WTC11 (cell line): Measurements from ENCODE around the gene SHBG. TPM values are rescaled to one million over a fixed set of nuclear protein-coding genes. Genes with fewer than 3 reads are reported as not detected.

Experiments used
- ATAC-seq: fragments of 200-7000 bp; cut with Tn5 transposase; 2 replicates; pipeline ENCODE4 v1.10.0; 2021; ENCODE audit warnings: mild to moderate bottlenecking, moderate library complexity
- CTCF ChIA-PET: fragments of 300-600 bp; sonication (Branson Sonifier 250); formaldehyde crosslinking; loops from one replicate; lab custom pipeline; 2021; ENCODE audit warnings: antibody characterized with exemption; lab: Charles Lee
- POLR2A ChIA-PET: fragments of 350-600 bp; sonication (Branson Sonifier 250); formaldehyde crosslinking; loops from one replicate; lab custom pipeline; 2021; ENCODE audit warnings: antibody characterized with exemption; lab: Charles Lee
- DNase-seq: peaks from one replicate; pipeline ENCODE4 v3.0.0; 2021; ENCODE audit warnings: low spot score
- H3K27ac Mint-ChIP-seq: 2 replicates; pipeline ENCODE4 v1.8.0; 2021; ENCODE audit warnings: mixed read lengths
- H3K27me3 Mint-ChIP-seq: 2 replicates; pipeline ENCODE4 v1.8.0; 2021; ENCODE audit warnings: low read depth, mild to moderate bottlenecking, moderate library complexity, mixed read lengths
- H3K36me3 Mint-ChIP-seq: 2 replicates; pipeline ENCODE4 v1.8.0; 2021; ENCODE audit warnings: mixed read lengths
- H3K4me1 Mint-ChIP-seq: 2 replicates; pipeline ENCODE4 v1.8.0; 2022; ENCODE audit warnings: mixed read lengths
- H3K4me3 Mint-ChIP-seq: 2 replicates; pipeline ENCODE4 v1.8.0; 2021; ENCODE audit warnings: mild to moderate bottlenecking, moderate library complexity, mixed read lengths
- H3K9me3 Mint-ChIP-seq: 2 replicates; pipeline ENCODE4 v1.8.0; 2021; ENCODE audit warnings: mixed read lengths
- ATF6 ChIP-seq: sonication (generic); formaldehyde crosslinking; IDR thresholded peaks from 2 replicates; pipeline ENCODE4 v1.8.1; 2023; ENCODE audit warnings: mild to moderate bottlenecking, missing genetic modification reagents
- CBFB ChIP-seq: sonication (generic); formaldehyde crosslinking; IDR thresholded peaks from 2 replicates; pipeline ENCODE4 v1.8.1; 2022; ENCODE audit warnings: mild to moderate bottlenecking, low read depth, missing genetic modification reagents
- EMX1 ChIP-seq: fragments of 250-450 bp; sonication (Bioruptor Pico); IDR thresholded peaks from 2 replicates; pipeline ENCODE4 v1.8.0; 2021; ENCODE audit warnings: mild to moderate bottlenecking
- GTF2I ChIP-seq: fragments of 250-450 bp; sonication (Bioruptor Pico); conservative IDR thresholded peaks from 2 replicates; pipeline ENCODE4 v1.4.0; 2021; ENCODE audit warnings: mild to moderate bottlenecking
- IRF2 ChIP-seq: sonication (generic); formaldehyde crosslinking; IDR thresholded peaks from 2 replicates; pipeline ENCODE4 v1.8.0; 2022; ENCODE audit warnings: low read depth, missing genetic modification reagents, borderline replicate concordance
- MYBL2 ChIP-seq: sonication (generic); formaldehyde crosslinking; IDR thresholded peaks from 2 replicates; pipeline ENCODE4 v1.8.1; 2023; ENCODE audit warnings: mild to moderate bottlenecking, moderate library complexity, missing genetic modification reagents
- NFATC4 ChIP-seq: fragments of 250-450 bp; sonication (Bioruptor Pico); IDR thresholded peaks from 2 replicates; pipeline ENCODE4 v1.9.0; 2021; ENCODE audit warnings: mild to moderate bottlenecking
- NFYB ChIP-seq: sonication (generic); formaldehyde crosslinking; conservative IDR thresholded peaks from 2 replicates; pipeline ENCODE4 v1.8.0; 2022; ENCODE audit warnings: low read depth, missing genetic modification reagents
- SMAD3 ChIP-seq: sonication (generic); formaldehyde crosslinking; IDR thresholded peaks from 2 replicates; pipeline ENCODE4 v1.8.0; 2022; ENCODE audit warnings: missing genetic modification reagents, mild to moderate bottlenecking, borderline replicate concordance
- SOX15 ChIP-seq: fragments of 250-450 bp; sonication (Bioruptor Pico); IDR thresholded peaks from 2 replicates; pipeline ENCODE4 v1.9.0; 2021; ENCODE audit warnings: mild to moderate bottlenecking
- TEAD1 ChIP-seq: sonication (generic); formaldehyde crosslinking; IDR thresholded peaks from 2 replicates; pipeline ENCODE4 v1.8.0; 2022; ENCODE audit warnings: mild to moderate bottlenecking, missing genetic modification reagents
- ZMAT4 ChIP-seq: fragments of 250-450 bp; sonication (Bioruptor Pico); IDR thresholded peaks from 2 replicates; pipeline ENCODE4 v1.9.0; 2021; ENCODE audit warnings: mild to moderate bottlenecking
- total RNA-seq: library from RNA; stranded (reverse); gene quantifications from 3 replicates; pipeline ENCODE4 v1.2.3, GENCODE V29; 2021
- TF ChIP-seq, protein P1 (sequence below): sonication (generic); formaldehyde crosslinking; IDR thresholded peaks from 2 replicates; pipeline ENCODE4 v1.8.0; 2022; ENCODE audit warnings: mild to moderate bottlenecking, missing genetic modification reagents
- TF ChIP-seq, protein P2 (sequence below): sonication (generic); formaldehyde crosslinking; IDR thresholded peaks from 2 replicates; pipeline ENCODE4 v1.8.1; 2023; ENCODE audit warnings: mild to moderate bottlenecking, moderate library complexity, missing genetic modification reagents
- TF ChIP-seq, protein P3 (sequence below): sonication (generic); formaldehyde crosslinking; IDR thresholded peaks from 2 replicates; pipeline ENCODE4 v1.8.1; 2022; ENCODE audit warnings: mild to moderate bottlenecking, missing genetic modification reagents, moderate library complexity, borderline replicate concordance
- TF ChIP-seq, protein P4 (sequence below): sonication (generic); formaldehyde crosslinking; IDR thresholded peaks from 2 replicates; pipeline ENCODE4 v1.8.0; 2022; ENCODE audit warnings: mild to moderate bottlenecking, missing genetic modification reagents
- TF ChIP-seq, protein P5 (sequence below): fragments of 250-450 bp; sonication (Bioruptor Pico); conservative IDR thresholded peaks from 2 replicates; pipeline ENCODE4 v1.9.0; 2021; ENCODE audit warnings: mild to moderate bottlenecking
- TF ChIP-seq, protein P6 (sequence below): sonication (generic); formaldehyde crosslinking; IDR thresholded peaks from 2 replicates; pipeline ENCODE4 v1.8.1; 2023; ENCODE audit warnings: mild to moderate bottlenecking, missing genetic modification reagents, borderline replicate concordance

Gene SHBG
- total RNA-seq, 1 experiment from 2014 or later = 0.83 TPM

DNA sequence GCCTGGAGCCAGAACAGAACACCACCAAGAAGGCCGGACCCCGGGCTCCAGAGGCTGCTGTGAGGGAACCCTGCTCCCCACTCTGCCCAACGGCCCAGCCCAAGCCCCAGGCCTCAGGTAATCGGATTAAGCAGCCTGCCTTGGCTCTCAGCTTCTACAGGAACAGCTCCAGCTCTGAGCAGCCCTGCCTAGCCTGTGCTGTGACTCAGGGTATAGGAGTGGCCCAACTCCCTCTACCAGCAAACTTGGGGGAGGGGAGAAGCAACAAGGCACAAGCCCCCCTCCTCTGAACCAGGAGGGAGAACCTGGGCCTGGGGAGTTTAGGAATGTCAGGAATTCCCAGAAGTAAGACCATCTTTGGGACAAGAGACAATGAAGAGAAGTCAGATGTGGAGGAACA is 39.2 kb upstream of the SHBG start (continued):
- no peak for TF ChIP-seq SMAD3 (CRISPR knock-in tag)
- TF ChIP-seq GTF2I (CRISPR knock-in tag) = no peak
- no peak for TF ChIP-seq TEAD1 (CRISPR knock-in tag)
- no peak for TF ChIP-seq ZMAT4
- TF ChIP-seq NFATC4 (CRISPR knock-in tag) = no peak
- TF ChIP-seq, protein P1, sequence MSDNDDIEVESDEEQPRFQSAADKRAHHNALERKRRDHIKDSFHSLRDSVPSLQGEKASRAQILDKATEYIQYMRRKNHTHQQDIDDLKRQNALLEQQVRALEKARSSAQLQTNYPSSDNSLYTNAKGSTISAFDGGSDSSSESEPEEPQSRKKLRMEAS (CRISPR knock-in tag) = no peak

DNA sequence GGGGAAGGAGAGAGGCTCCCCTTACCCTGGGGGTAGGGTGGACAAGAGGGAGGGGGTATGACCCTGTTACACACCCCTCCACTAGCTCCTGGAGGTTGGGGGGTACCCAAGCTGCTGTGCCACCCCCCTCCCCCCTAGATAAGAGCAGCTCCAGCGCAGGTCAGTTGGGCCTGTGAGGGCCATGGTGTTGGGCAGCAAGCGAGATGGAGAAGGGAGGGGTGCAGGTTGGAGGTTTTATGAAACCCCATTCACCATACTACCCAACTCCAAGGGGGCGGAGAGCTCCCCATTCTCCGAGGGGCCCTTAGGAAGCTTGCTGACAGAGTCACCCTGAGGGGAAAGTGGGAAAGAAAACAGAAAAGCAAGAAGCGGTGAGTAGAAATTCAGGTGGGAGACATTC is 38.3 kb upstream of the SHBG start:
- peak overlapping the region; percentile 97 for H3K27ac Mint-ChIP-seq
- POLR2A ChIA-PET = interaction anchor here (4.6 kb wide), 1 partner anchor 96 kb away, joined by 41 read pairs; the partner anchor contains the start of genes TP53 and WRAP53
- no peak overlapping the region; the same call in 1 of the 2 replicates for H3K4me3 Mint-ChIP-seq
- DNase-seq (no peak), ATAC-seq (no peak)
- H3K9me3 Mint-ChIP-seq = no peaks in the 10 kb centered on the region
- H3K4me1 Mint-ChIP-seq = peaks cover 30% of the 10 kb centered on the region
- CTCF ChIA-PET = no interaction called here
- no peaks in the 10 kb centered on the region for H3K27me3 Mint-ChIP-seq
- peaks cover 54% of the 10 kb centered on the region for H3K36me3 Mint-ChIP-seq
- TF ChIP-seq NFYB (no peak), IRF2 (no peak), SOX15 (CRISPR knock-in tag) (no peak), TEAD1 (CRISPR knock-in tag) (no peak), CBFB (CRISPR knock-in tag) (no peak), EMX1 (CRISPR knock-in tag) (no peak), ATF6 (CRISPR knock-in tag) (no peak), MYBL2 (CRISPR knock-in tag) (no peak)
- TF ChIP-seq, protein P2, sequence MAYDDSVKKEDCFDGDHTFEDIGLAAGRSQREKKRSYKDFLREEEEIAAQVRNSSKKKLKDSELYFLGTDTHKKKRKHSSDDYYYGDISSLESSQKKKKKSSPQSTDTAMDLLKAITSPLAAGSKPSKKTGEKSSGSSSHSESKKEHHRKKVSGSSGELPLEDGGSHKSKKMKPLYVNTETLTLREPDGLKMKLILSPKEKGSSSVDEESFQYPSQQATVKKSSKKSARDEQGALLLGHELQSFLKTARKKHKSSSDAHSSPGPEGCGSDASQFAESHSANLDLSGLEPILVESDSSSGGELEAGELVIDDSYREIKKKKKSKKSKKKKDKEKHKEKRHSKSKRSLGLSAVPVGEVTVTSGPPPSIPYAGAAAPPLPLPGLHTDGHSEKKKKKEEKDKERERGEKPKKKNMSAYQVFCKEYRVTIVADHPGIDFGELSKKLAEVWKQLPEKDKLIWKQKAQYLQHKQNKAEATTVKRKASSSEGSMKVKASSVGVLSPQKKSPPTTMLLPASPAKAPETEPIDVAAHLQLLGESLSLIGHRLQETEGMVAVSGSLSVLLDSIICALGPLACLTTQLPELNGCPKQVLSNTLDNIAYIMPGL (CRISPR knock-in tag) = no peak
- TF ChIP-seq, protein P3, sequence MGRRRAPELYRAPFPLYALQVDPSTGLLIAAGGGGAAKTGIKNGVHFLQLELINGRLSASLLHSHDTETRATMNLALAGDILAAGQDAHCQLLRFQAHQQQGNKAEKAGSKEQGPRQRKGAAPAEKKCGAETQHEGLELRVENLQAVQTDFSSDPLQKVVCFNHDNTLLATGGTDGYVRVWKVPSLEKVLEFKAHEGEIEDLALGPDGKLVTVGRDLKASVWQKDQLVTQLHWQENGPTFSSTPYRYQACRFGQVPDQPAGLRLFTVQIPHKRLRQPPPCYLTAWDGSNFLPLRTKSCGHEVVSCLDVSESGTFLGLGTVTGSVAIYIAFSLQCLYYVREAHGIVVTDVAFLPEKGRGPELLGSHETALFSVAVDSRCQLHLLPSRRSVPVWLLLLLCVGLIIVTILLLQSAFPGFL = no peak
- TF ChIP-seq, protein P1 (CRISPR knock-in tag) = no peak
- TF ChIP-seq, protein P4, sequence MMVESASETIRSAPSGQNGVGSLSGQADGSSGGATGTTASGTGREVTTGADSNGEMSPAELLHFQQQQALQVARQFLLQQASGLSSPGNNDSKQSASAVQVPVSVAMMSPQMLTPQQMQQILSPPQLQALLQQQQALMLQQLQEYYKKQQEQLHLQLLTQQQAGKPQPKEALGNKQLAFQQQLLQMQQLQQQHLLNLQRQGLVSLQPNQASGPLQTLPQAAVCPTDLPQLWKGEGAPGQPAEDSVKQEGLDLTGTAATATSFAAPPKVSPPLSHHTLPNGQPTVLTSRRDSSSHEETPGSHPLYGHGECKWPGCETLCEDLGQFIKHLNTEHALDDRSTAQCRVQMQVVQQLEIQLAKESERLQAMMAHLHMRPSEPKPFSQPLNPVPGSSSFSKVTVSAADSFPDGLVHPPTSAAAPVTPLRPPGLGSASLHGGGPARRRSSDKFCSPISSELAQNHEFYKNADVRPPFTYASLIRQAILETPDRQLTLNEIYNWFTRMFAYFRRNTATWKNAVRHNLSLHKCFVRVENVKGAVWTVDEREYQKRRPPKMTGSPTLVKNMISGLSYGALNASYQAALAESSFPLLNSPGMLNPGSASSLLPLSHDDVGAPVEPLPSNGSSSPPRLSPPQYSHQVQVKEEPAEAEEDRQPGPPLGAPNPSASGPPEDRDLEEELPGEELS (CRISPR knock-in tag) = no peak
- TF ChIP-seq, protein P5, sequence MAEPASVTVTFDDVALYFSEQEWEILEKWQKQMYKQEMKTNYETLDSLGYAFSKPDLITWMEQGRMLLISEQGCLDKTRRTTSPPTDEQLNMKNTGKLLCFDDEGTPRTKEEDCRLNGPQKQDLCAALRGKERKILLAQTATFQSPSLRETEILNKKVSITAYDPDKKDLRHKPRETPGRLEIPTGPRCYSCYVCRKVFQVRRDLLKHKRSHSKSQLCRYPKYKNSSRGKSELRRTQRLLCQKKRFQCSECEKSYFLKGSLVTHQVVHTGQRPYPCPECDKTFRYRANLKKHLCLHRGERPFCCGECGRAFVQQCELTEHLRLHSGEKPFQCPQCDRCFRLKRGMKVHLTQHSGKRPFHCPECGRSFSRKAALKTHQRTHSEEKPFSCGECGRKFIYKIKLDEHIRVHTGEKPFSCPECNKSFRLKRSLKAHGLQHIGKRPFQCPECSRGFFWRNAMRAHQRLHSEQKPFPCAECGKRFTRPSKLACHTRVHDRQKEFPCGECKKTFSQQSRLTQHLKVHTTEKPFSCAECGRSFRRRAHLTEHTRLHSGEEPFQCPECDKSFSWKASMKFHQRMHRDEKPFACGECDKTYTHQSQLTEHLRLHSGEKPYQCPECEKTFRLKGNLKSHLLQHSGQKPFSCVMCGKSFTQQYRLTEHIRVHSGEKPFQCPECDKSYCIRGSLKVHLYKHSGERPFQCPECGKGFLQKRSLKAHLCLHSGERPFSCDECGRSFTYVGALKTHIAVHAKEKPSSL (CRISPR knock-in tag) = no peak
- TF ChIP-seq, protein P6, sequence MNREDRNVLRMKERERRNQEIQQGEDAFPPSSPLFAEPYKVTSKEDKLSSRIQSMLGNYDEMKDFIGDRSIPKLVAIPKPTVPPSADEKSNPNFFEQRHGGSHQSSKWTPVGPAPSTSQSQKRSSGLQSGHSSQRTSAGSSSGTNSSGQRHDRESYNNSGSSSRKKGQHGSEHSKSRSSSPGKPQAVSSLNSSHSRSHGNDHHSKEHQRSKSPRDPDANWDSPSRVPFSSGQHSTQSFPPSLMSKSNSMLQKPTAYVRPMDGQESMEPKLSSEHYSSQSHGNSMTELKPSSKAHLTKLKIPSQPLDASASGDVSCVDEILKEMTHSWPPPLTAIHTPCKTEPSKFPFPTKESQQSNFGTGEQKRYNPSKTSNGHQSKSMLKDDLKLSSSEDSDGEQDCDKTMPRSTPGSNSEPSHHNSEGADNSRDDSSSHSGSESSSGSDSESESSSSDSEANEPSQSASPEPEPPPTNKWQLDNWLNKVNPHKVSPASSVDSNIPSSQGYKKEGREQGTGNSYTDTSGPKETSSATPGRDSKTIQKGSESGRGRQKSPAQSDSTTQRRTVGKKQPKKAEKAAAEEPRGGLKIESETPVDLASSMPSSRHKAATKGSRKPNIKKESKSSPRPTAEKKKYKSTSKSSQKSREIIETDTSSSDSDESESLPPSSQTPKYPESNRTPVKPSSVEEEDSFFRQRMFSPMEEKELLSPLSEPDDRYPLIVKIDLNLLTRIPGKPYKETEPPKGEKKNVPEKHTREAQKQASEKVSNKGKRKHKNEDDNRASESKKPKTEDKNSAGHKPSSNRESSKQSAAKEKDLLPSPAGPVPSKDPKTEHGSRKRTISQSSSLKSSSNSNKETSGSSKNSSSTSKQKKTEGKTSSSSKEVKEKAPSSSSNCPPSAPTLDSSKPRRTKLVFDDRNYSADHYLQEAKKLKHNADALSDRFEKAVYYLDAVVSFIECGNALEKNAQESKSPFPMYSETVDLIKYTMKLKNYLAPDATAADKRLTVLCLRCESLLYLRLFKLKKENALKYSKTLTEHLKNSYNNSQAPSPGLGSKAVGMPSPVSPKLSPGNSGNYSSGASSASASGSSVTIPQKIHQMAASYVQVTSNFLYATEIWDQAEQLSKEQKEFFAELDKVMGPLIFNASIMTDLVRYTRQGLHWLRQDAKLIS (CRISPR knock-in tag) = no peak
